K562 (cell line): ENCODE measurements around the gene NUP210. TPM values are rescaled to one million over a fixed set of nuclear protein-coding genes. Genes with fewer than 3 reads are reported as not detected.

Source experiments
- CREBBP ChIP-seq: IDR thresholded peaks from one replicate; pipeline ENCODE4 v1.6.1; 2012; ENCODE audit warnings: low read depth, mild to moderate bottlenecking, control low read depth, inconsistent platforms, low read length
- CREM ChIP-seq: IDR thresholded peaks from 2 replicates; pipeline ENCODE4 v1.6.1; 2014; ENCODE audit warnings: antibody characterized with exemption, low read depth
- FOSL1 ChIP-seq: fragments of 200-800 bp; sonication (Bioruptor generic); conservative IDR thresholded peaks from 2 replicates; pipeline ENCODE4 v1.6.1; 2016; ENCODE audit warnings: missing genetic modification characterization, missing compliant biosample characterization
- FOXJ3 ChIP-seq: sonication (generic); formaldehyde crosslinking; IDR thresholded peaks from 2 replicates; pipeline ENCODE4 v1.4.0; 2020; ENCODE audit warnings: mild to moderate bottlenecking, missing genetic modification reagents
- FOXK2 ChIP-seq, 2 experiments: fragments of 450-650 bp; IDR thresholded peaks in 1 of 2; conservative IDR thresholded peaks in 1 of 2; 2 replicates each; pipeline ENCODE4 v1.6.1; 2016; ENCODE audit warnings: low read depth in 2 of 2, mild to moderate bottlenecking in 1 of 2
- FOXP1 ChIP-seq: sonication (generic); formaldehyde crosslinking; IDR thresholded peaks from 2 replicates; pipeline ENCODE4 v1.8.0; 2022; ENCODE audit warnings: mild to moderate bottlenecking, missing genetic modification reagents
- HLTF ChIP-seq: fragments of 450-650 bp; IDR thresholded peaks from 2 replicates; pipeline ENCODE4 v1.6.1; 2016
- L3MBTL2 ChIP-seq: fragments of 450-650 bp; IDR thresholded peaks from 2 replicates; pipeline ENCODE4 v1.6.1; 2016; ENCODE audit warnings: mild to moderate bottlenecking, moderate library complexity
- MAFK ChIP-seq: IDR thresholded peaks from 2 replicates; pipeline ENCODE4 v1.6.1; 2011; ENCODE audit warnings: low read length, improper control_type of control experiment
- MCM3 ChIP-seq: fragments of 450-650 bp; IDR thresholded peaks from 2 replicates; pipeline ENCODE4 v1.6.1; 2016
- MEIS2 ChIP-seq: fragments of 450-650 bp; IDR thresholded peaks from 2 replicates; pipeline ENCODE4 v1.6.1; 2014; ENCODE audit warnings: mild to moderate bottlenecking; ENCODE audit not compliant: partially characterized antibody
- MYC ChIP-seq, 2 experiments: fragments of 250-450 bp in 1 of 2; sonication (Bioruptor Pico) in 1 of 2; IDR thresholded peaks; 2 replicates each; pipeline versions ENCODE4 v1.5.1 to v1.6.1; 2012 to 2021; ENCODE audit warnings: low read depth in 2 of 2, borderline replicate concordance in 1 of 2, improper control_type of control experiment in 1 of 2, low read length in 1 of 2, mild to moderate bottlenecking in 1 of 2, moderate library complexity in 1 of 2
- PRMT5 ChIP-seq: sonication (generic); formaldehyde crosslinking; IDR thresholded peaks from 2 replicates; pipeline ENCODE4 v1.5.0; 2020; ENCODE audit warnings: missing genetic modification reagents
- PRPF4 ChIP-seq: fragments of 200-400 bp; formaldehyde crosslinking; IDR thresholded peaks from one replicate; pipeline ENCODE4 v1.6.1; 2017; ENCODE audit warnings: low read length, low read depth, mild to moderate bottlenecking; ENCODE audit not compliant: insufficient read depth, poor library complexity, severe bottlenecking
- RBM22 ChIP-seq: fragments of 200-400 bp; formaldehyde crosslinking; IDR thresholded peaks from 2 replicates; pipeline ENCODE4 v1.6.1; 2018; ENCODE audit warnings: low read length, low read depth; ENCODE audit not compliant: poor library complexity, severe bottlenecking
- RUNX1 ChIP-seq: sonication (generic); IDR thresholded peaks from 2 replicates; pipeline ENCODE4 v1.6.1; 2016; ENCODE audit warnings: antibody characterized with exemption, low read depth
- SRSF1 ChIP-seq: fragments of 200-400 bp; formaldehyde crosslinking; IDR thresholded peaks from 2 replicates; pipeline ENCODE4 v1.6.1; 2017; ENCODE audit warnings: mild to moderate bottlenecking, low read depth, low read length, moderate library complexity
- SRSF3 ChIP-seq: fragments of 200-400 bp; formaldehyde crosslinking; IDR thresholded peaks from 2 replicates; pipeline ENCODE4 v1.6.1; 2016; ENCODE audit warnings: mild to moderate bottlenecking, low read length, moderate library complexity; ENCODE audit not compliant: insufficient read depth
- TCF3 ChIP-seq: sonication (generic); formaldehyde crosslinking; IDR thresholded peaks from 2 replicates; pipeline ENCODE4 v1.4.0; 2020; ENCODE audit warnings: mild to moderate bottlenecking, missing genetic modification reagents
- TRIM28 ChIP-seq: fragments of 450-650 bp; IDR thresholded peaks from 2 replicates; pipeline ENCODE4 v1.6.1; 2017
- TSC22D4 ChIP-seq: fragments of 450-650 bp; IDR thresholded peaks from 2 replicates; pipeline ENCODE4 v1.6.1; 2016; ENCODE audit warnings: missing genetic modification characterization, missing biosample characterization, control low read depth
- ZBTB7A ChIP-seq: IDR thresholded peaks from 2 replicates; pipeline ENCODE4 v1.6.1; 2011; ENCODE audit warnings: low read depth, mild to moderate bottlenecking, low read length, moderate library complexity, borderline replicate concordance; ENCODE audit not compliant: control insufficient read depth
- ZEB2 ChIP-seq: fragments of 450-650 bp; IDR thresholded peaks from 2 replicates; pipeline ENCODE4 v1.6.1; 2016
- ZKSCAN8 ChIP-seq: fragments of 200-800 bp; sonication (Bioruptor generic); IDR thresholded peaks from 2 replicates; pipeline ENCODE4 v1.6.1; 2016; ENCODE audit warnings: missing genetic modification characterization, missing compliant biosample characterization
- polyA plus RNA-seq, 8 experiments: library from polyadenylated mRNA; depleted of rRNA in 4 of 8; stranded (reverse) in 5 of 8; unstranded in 3 of 8; fragments of >200 nt; fragmentation: Nextera tagmentation in 2 of 8; fragmentation: Illumina TruSeq in 1 of 8; extraction: Ambion mirVana in 2 of 8; extraction: Trizol in 1 of 8; gene quantifications; 2 replicates each; pipeline versions ENCODE4 v1.2.1 to v1.2.3, GENCODE V29; 2011 to 2014; ENCODE audit warnings: inconsistent platforms in 1 of 8, missing spikeins in 1 of 8
- total RNA-seq, 7 experiments: library from RNA; depleted of rRNA in 6 of 7; stranded (reverse); fragments of >200 nt in 6 of 7; fragmentation: Illumina TruSeq in 2 of 7; extraction: Trizol in 2 of 7; gene quantifications; 2 replicates each; pipeline versions ENCODE4 v1.2.1 to v1.2.3, GENCODE V29; 2011 to 2021; ENCODE audit warnings: low replicate concordance in 1 of 7
- TF ChIP-seq, protein P1 (sequence below): fragments of 200-800 bp; sonication (Bioruptor generic); IDR thresholded peaks from 2 replicates; pipeline ENCODE4 v1.6.1; 2016; ENCODE audit warnings: missing genetic modification characterization, missing compliant biosample characterization
- TF ChIP-seq, protein P2 (sequence below): sonication (generic); formaldehyde crosslinking; IDR thresholded peaks from 2 replicates; pipeline ENCODE4 v1.9.0; 2022; ENCODE audit warnings: mild to moderate bottlenecking, missing genetic modification reagents

The NUP210 gene
- total and polyA plus RNA-seq, 9 of the 15 experiments (the other 6 are each of a cell fraction or from before 2014, with no cell fraction given): 1.2 to 138 (median 44.0) TPM

DNA sequence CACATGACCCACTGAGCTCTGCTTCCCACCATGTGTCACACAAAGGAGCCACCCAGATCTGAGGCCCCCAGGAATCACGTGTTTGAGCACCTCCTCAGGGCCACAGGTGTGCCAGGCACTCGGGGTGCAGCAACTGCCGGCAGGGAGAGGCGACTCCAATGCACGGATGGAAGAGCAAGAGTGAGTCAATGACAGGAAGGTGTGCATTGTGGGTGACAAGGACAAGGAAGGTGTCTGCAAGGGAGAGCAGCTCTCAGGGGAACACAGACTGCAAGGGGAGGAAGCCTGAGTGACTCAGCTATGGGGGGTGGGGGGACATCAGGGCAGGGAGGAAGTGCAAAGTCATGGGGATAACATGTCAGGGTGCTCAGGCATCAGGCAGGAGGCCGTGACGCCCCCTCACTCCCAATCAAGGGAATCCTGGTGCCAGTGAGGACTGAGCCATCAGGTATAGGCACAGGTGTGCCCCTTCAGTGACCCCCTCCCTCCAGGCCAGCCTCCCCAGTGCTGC, 67.4 kb downstream of the NUP210 start (continued):
- TF ChIP-seq, protein P1, sequence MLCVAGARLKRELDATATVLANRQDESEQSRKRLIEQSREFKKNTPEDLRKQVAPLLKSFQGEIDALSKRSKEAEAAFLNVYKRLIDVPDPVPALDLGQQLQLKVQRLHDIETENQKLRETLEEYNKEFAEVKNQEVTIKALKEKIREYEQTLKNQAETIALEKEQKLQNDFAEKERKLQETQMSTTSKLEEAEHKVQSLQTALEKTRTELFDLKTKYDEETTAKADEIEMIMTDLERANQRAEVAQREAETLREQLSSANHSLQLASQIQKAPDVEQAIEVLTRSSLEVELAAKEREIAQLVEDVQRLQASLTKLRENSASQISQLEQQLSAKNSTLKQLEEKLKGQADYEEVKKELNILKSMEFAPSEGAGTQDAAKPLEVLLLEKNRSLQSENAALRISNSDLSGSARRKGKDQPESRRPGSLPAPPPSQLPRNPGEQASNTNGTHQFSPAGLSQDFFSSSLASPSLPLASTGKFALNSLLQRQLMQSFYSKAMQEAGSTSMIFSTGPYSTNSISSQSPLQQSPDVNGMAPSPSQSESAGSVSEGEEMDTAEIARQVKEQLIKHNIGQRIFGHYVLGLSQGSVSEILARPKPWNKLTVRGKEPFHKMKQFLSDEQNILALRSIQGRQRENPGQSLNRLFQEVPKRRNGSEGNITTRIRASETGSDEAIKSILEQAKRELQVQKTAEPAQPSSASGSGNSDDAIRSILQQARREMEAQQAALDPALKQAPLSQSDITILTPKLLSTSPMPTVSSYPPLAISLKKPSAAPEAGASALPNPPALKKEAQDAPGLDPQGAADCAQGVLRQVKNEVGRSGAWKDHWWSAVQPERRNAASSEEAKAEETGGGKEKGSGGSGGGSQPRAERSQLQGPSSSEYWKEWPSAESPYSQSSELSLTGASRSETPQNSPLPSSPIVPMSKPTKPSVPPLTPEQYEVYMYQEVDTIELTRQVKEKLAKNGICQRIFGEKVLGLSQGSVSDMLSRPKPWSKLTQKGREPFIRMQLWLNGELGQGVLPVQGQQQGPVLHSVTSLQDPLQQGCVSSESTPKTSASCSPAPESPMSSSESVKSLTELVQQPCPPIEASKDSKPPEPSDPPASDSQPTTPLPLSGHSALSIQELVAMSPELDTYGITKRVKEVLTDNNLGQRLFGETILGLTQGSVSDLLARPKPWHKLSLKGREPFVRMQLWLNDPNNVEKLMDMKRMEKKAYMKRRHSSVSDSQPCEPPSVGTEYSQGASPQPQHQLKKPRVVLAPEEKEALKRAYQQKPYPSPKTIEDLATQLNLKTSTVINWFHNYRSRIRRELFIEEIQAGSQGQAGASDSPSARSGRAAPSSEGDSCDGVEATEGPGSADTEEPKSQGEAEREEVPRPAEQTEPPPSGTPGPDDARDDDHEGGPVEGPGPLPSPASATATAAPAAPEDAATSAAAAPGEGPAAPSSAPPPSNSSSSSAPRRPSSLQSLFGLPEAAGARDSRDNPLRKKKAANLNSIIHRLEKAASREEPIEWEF (CRISPR knock-in tag): no peak
- TF ChIP-seq ZBTB7A (peak; percentile 76), L3MBTL2 (no peak; the same call in 1 of the 2 replicates), ZEB2 (peak; percentile 78; the same call in 1 of the 2 replicates), MEIS2 (peak; percentile 54), CREM (peak; percentile 67), TSC22D4 (no peak), PRPF4 (no peak), FOXJ3 (no peak), FOSL1 (peak; percentile 87), RUNX1 (no peak), MAFK (peak; percentile 89), SRSF3 (no peak), TCF3 (CRISPR knock-in tag) (0 out of 2 replicates have a peak, but pooled peaks have one; percentile 2), SRSF1 (no peak), ZKSCAN8 (CRISPR knock-in tag) (no peak), CREBBP (no peak), HLTF (0 out of 2 replicates have a peak, but pooled peaks have one; percentile 16), FOXP1 (CRISPR knock-in tag) (no peak), MCM3 (no peak), TRIM28 (peak; percentile 64; the same call in 1 of the 2 replicates), RBM22 (no peak), FOXK2 (conservative IDR thresholded peaks at IDR 0.05 in 1 of 2, IDR thresholded peaks at IDR 0.05 in 1 of 2; ENCODE audit: low read depth in 2 of 2) (peak; percentile 36 to 74; a peak in 1 of 4 replicates), PRMT5 (no peak), MYC (IDR thresholded peaks at IDR 0.05; ENCODE audit: low read depth, low read length) (peak; percentile 29; the same call in 1 of the 2 replicates), MYC (CRISPR knock-in tag; IDR thresholded peaks at IDR 0.05; ENCODE audit: borderline replicate concordance, low read depth) (no peak)
- TF ChIP-seq, protein P2, sequence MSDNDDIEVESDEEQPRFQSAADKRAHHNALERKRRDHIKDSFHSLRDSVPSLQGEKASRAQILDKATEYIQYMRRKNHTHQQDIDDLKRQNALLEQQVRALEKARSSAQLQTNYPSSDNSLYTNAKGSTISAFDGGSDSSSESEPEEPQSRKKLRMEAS (CRISPR knock-in tag): peak; percentile 63
